Measurements from ENCODE around the gene PSMD12.
A peak's percentile ranks its signal among the peaks of the same experiment; 100 is the strongest.
"Not testable (repeated sequence)": the region's sequence is repeated elsewhere in the genome, so short reads cannot be mapped to it uniquely, and the experiment has no call there.

The PSMD12 gene

GRCh38 chr17:67305446-67306235 lies 60.7 kb downstream of the PSMD12 start:
- not testable (repeated sequence) for DNase-seq (ENCODE audit: low read depth)

- no peak for DNase-seq (ENCODE audit: low read depth)
Measured at GRCh38 chr17:67297454-67297960, 68.9 kb downstream of the PSMD12 start.

- no peak for DNase-seq (ENCODE audit: low read depth)
Measured at GRCh38 chr17:67294451-67295199, 71.8 kb downstream of the PSMD12 start.

- peak; percentile 54 for DNase-seq (ENCODE audit: low read depth)
Measured at GRCh38 chr17:67293251-67294203, 72.8 kb downstream of the PSMD12 start.

- DNase-seq (ENCODE audit: low read depth) = no peak
Measured at GRCh38 chr17:67290711-67291291, 75.6 kb downstream of the PSMD12 start.

GRCh38 chr17:67290244-67290643 lies 76.1 kb downstream of the PSMD12 start:
- no peak for DNase-seq (ENCODE audit: low read depth)

- DNase-seq (ENCODE audit: low read depth) = no peak
Measured at GRCh38 chr17:67289181-67289876, 77.0 kb downstream of the PSMD12 start.

All from activated T-cell treated with anti-CD3 and anti-CD28 coated beads for 1 hour (primary cell).